Gastroesophageal sphincter (tissue), 3 donors: ENCODE measurements around the gene FER.

Source experiments
- POLR2AphosphoS5 ChIP-seq: sonication (generic); formaldehyde crosslinking; IDR thresholded peaks from one replicate; pipeline ENCODE4 v1.6.1; 2017; ENCODE audit warnings: antibody characterized with exemption
- TF ChIP-seq, protein P1 (sequence below), 4 experiments: fragments of 200-600 bp in 2 of 4; fragments of 450-650 bp in 2 of 4; sonication (generic) in 1 of 4; IDR thresholded peaks; one replicate each; pipeline ENCODE4 v1.5.1; 2017 to 2019; ENCODE audit warnings: antibody characterized with exemption in 4 of 4, mild to moderate bottlenecking in 2 of 4, moderate library complexity in 2 of 4

DNA sequence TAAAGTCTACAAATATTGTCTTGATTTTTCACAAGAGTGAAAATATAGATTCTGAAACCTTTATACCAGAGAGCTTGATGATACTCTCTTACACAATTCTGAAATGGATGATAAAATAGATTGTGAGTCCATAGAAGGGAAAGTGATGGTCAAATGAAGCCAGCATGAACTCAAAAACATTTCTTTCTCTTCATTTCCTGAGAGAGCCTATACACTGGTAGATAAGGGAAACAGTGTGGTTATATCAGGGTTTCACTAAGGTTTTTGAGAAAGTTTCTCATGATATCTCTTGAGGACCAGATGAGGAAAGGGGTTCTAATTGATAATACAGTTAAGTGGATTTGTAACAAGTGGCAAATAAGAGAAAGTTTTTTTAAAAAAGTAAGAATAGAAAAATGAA, 407.9 kb downstream of the FER start:
- TF ChIP-seq, protein P1, sequence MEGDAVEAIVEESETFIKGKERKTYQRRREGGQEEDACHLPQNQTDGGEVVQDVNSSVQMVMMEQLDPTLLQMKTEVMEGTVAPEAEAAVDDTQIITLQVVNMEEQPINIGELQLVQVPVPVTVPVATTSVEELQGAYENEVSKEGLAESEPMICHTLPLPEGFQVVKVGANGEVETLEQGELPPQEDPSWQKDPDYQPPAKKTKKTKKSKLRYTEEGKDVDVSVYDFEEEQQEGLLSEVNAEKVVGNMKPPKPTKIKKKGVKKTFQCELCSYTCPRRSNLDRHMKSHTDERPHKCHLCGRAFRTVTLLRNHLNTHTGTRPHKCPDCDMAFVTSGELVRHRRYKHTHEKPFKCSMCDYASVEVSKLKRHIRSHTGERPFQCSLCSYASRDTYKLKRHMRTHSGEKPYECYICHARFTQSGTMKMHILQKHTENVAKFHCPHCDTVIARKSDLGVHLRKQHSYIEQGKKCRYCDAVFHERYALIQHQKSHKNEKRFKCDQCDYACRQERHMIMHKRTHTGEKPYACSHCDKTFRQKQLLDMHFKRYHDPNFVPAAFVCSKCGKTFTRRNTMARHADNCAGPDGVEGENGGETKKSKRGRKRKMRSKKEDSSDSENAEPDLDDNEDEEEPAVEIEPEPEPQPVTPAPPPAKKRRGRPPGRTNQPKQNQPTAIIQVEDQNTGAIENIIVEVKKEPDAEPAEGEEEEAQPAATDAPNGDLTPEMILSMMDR (IDR thresholded peaks at IDR 0.05) = no peak
- TF ChIP-seq POLR2AphosphoS5 = no peak
